H1 (cell line): ENCODE data around the gene BRD4. TPM values are rescaled to one million over a fixed set of nuclear protein-coding genes. Genes with fewer than 3 reads are reported as not detected.

Source experiments
- ASH2L ChIP-seq: fragments of 200-600, 300-600 bp; sonication (generic); IDR thresholded peaks from one replicate; pipeline ENCODE4 v1.7.1; 2017; ENCODE audit warnings: low read length
- CBX5 ChIP-seq: fragments of 300-800, 300-1000 bp; sonication (generic); IDR thresholded peaks from 2 replicates; pipeline ENCODE4 v1.7.1; 2016; ENCODE audit warnings: antibody characterized with exemption, low read length, low read depth
- CHD2 ChIP-seq: IDR thresholded peaks from 2 replicates; pipeline ENCODE4 v1.6.1; 2012; ENCODE audit warnings: low read length, improper control_type of control experiment
- NANOG ChIP-seq: IDR thresholded peaks from 2 replicates; pipeline ENCODE4 v1.6.1; 2011; ENCODE audit warnings: low read length, low read depth, mild to moderate bottlenecking, inconsistent platforms; ENCODE audit not compliant: insufficient read depth, poor library complexity, severe bottlenecking
- SUZ12 ChIP-seq: fragments of 200-600 bp; sonication (generic); IDR thresholded peaks from 2 replicates; pipeline ENCODE4 v1.6.1; 2012; ENCODE audit warnings: mild to moderate bottlenecking, inconsistent platforms, low read length, moderate library complexity, mixed read lengths
- USF2 ChIP-seq: IDR thresholded peaks from 2 replicates; pipeline ENCODE4 v1.6.1; 2011; ENCODE audit warnings: low read length, improper control_type of control experiment
- polyA plus RNA-seq, 7 experiments: library from polyadenylated mRNA; depleted of rRNA in 3 of 7; stranded (reverse) in 5 of 7; unstranded in 2 of 7; fragments of >200 nt in 5 of 7; fragments of 200-250 nt in 2 of 7; gene quantifications; 1 replicate in 5 of 7; 2 replicates in 1 of 7; 4 replicates in 1 of 7; pipeline versions ENCODE4 v1.2.1 to v1.2.3, GENCODE V29; 2011 to 2013; ENCODE audit warnings: missing spikeins in 2 of 7, mixed read lengths in 2 of 7
- total RNA-seq: library from RNA; stranded (reverse); fragmentation: NEBNext Ultra II Directional; extraction: Animal tissue kit (Norgen Biotek cat#: 25700); gene quantifications from 2 replicates; pipeline ENCODE4 v1.2.1, GENCODE V29; 2021

BRD4 gene
- total and polyA plus RNA-seq, 2 of the 8 experiments (the other 6 are each of a cell fraction or from before 2014, with no cell fraction given): 14.1 to 146 TPM

- TF ChIP-seq USF2 (no peak), ASH2L (no peak), CHD2 (no peak), NANOG (no peak), CBX5 (no peak), SUZ12 (no peak)
- TF ChIP-seq, all 59 proteins: peak for 0
These were observed 130.8 kb downstream of the BRD4 start (continued) for GRCh38 chr19:15201374-15202023.
